ENCODE results near the gene C2CD4D. TPM values are rescaled to one million over a fixed set of nuclear protein-coding genes. Genes with fewer than 3 reads are reported as not detected.

C2CD4D gene
- total RNA-seq (2021) (not detected in 2 replicates), Bru-seq, nascent RNA (not detected), BruChase-seq, experiment 1, labeled RNA remaining after a 2-hour chase (not detected), BruChase-seq, experiment 2, labeled RNA remaining after a 6-hour chase (not detected)
- long read RNA-seq, result 0 reads

GRCh38 chr1:151839457-151840403, at the start of gene C2CD4D:
TSS of gene C2CD4D (minus strand) at chr1:151839820. CDS start at chr1:151838989, 831 bp downstream.
- BruUV-seq (replicated peaks), result no TSS peak
- Histone ChIP-seq H3K4me3 (ENCODE audit: low read depth, low read length, poor library complexity, severe bottlenecking) (peak within 1 kb of the TSS; percentile 40), H3K27me3 (replicated peaks; ENCODE audit: insufficient read depth, low read depth, low read length, poor library complexity) (peaks cover 53% of the 10 kb centered on the region), H3K27ac (ENCODE audit: low read depth, low read length, poor library complexity, severe bottlenecking) (no peak within 1 kb of the TSS), H3K4me1 (ENCODE audit: insufficient read depth, low read length, poor library complexity, severe bottlenecking) (peaks cover 10% of the 10 kb centered on the region), H3K36me3 (ENCODE audit: insufficient read depth, low read length, poor library complexity, severe bottlenecking) (no peaks in the 10 kb centered on the region), H3K9me3 (ENCODE audit: low read depth, low read length, poor library complexity, severe bottlenecking) (no peaks in the 10 kb centered on the region)
- no peak for TF ChIP-seq EZH2 (IDR thresholded peaks at IDR 0.05; ENCODE audit: borderline replicate concordance, low read depth, low read length, poor library complexity, severe bottlenecking)
- TF ChIP-seq, protein P1, sequence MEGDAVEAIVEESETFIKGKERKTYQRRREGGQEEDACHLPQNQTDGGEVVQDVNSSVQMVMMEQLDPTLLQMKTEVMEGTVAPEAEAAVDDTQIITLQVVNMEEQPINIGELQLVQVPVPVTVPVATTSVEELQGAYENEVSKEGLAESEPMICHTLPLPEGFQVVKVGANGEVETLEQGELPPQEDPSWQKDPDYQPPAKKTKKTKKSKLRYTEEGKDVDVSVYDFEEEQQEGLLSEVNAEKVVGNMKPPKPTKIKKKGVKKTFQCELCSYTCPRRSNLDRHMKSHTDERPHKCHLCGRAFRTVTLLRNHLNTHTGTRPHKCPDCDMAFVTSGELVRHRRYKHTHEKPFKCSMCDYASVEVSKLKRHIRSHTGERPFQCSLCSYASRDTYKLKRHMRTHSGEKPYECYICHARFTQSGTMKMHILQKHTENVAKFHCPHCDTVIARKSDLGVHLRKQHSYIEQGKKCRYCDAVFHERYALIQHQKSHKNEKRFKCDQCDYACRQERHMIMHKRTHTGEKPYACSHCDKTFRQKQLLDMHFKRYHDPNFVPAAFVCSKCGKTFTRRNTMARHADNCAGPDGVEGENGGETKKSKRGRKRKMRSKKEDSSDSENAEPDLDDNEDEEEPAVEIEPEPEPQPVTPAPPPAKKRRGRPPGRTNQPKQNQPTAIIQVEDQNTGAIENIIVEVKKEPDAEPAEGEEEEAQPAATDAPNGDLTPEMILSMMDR (conservative IDR thresholded peaks at IDR 0.05; ENCODE audit: low read depth, low read length), result no peak
- CTCF ChIA-PET, result no interaction called here
- intact Hi-C loops (cut with micrococcal nuclease; ENCODE audit: unreplicated experiment), result loop anchor here (5.0 kb wide), 1 partner anchor 307 kb away; no protein-coding TSS in a partner anchor
- DNase-seq (ENCODE audit: low spot score), result no peak
- POLR2A ChIA-PET (ENCODE audit: low non-redundant PET), result no interaction called here

- no peak overlapping the region for H3K4me3 ChIP-seq (ENCODE audit: low read depth, low read length, poor library complexity, severe bottlenecking)
- no peaks in the 10 kb centered on the region for H3K4me1 ChIP-seq (ENCODE audit: insufficient read depth, low read length, poor library complexity, severe bottlenecking)
- H3K27ac ChIP-seq (ENCODE audit: low read depth, low read length, poor library complexity, severe bottlenecking), result no peak overlapping the region
- ChIA-PET CTCF (interaction anchor here (1.2 to 1.6 kb wide), 2 partner anchors 53 to 113 kb away, joined by 3 to 6 read pairs; no protein-coding TSS in a partner anchor), POLR2A (ENCODE audit: low non-redundant PET) (no interaction called here)
- H3K9me3 ChIP-seq (ENCODE audit: low read depth, low read length, poor library complexity, severe bottlenecking), result no peaks in the 10 kb centered on the region
- H3K36me3 ChIP-seq (ENCODE audit: insufficient read depth, low read length, poor library complexity, severe bottlenecking), result no peaks in the 10 kb centered on the region
- intact Hi-C loops (cut with micrococcal nuclease; ENCODE audit: unreplicated experiment), result loop anchor here (1.0 kb wide), 1 partner anchor 112 kb away; no protein-coding TSS in a partner anchor
- H3K27me3 ChIP-seq (replicated peaks; ENCODE audit: insufficient read depth, low read depth, low read length, poor library complexity), result peaks cover 3% of the 10 kb centered on the region
- TF ChIP-seq EZH2 (IDR thresholded peaks at IDR 0.05; ENCODE audit: borderline replicate concordance, low read depth, low read length, poor library complexity, severe bottlenecking), result no peak
- TF ChIP-seq, protein P1 (conservative IDR thresholded peaks at IDR 0.05; ENCODE audit: low read depth, low read length), result peak; percentile 53
- BruUV-seq (replicated peaks), result no TSS peak
- no peak for DNase-seq (ENCODE audit: low spot score)
These were observed 49.5 kb upstream of the C2CD4D start for GRCh38 chr1:151888972-151889570.

DNA sequence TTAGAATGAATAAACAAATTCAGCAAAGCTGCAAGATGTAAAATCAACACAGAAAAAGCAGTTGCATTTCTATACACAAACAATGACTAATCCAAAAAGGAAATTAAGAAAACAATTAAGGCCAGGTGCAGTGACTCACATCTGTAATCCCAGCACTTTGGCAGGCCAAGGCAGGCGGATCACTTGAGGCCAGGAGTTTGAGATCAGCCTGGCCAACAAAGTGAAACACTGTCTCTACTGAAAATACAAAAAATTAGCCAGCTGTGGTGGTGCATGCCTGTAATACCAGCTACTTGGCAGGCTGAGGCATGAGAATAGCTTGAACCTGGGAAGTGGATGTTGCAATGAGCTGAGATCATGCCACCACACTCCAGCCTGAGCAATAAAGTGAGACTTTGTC, 47.4 kb upstream of the C2CD4D start:
- POLR2A ChIA-PET (ENCODE audit: low non-redundant PET), result no interaction called here
- Histone ChIP-seq H3K4me1 (ENCODE audit: insufficient read depth, low read length, poor library complexity, severe bottlenecking) (no peaks in the 10 kb centered on the region), H3K27me3 (replicated peaks; ENCODE audit: insufficient read depth, low read depth, low read length, poor library complexity) (peaks cover 3% of the 10 kb centered on the region), H3K9me3 (ENCODE audit: low read depth, low read length, poor library complexity, severe bottlenecking) (no peaks in the 10 kb centered on the region), H3K36me3 (ENCODE audit: insufficient read depth, low read length, poor library complexity, severe bottlenecking) (no peaks in the 10 kb centered on the region), H3K27ac (ENCODE audit: low read depth, low read length, poor library complexity, severe bottlenecking) (no peak overlapping the region), H3K4me3 (ENCODE audit: low read depth, low read length, poor library complexity, severe bottlenecking) (no peak overlapping the region)
- TF ChIP-seq EZH2 (IDR thresholded peaks at IDR 0.05; ENCODE audit: borderline replicate concordance, low read depth, low read length, poor library complexity, severe bottlenecking), result no peak
- TF ChIP-seq, protein P1 (conservative IDR thresholded peaks at IDR 0.05; ENCODE audit: low read depth, low read length), result no peak
- CTCF ChIA-PET, result interaction anchor here (1.5 kb wide), 1 partner anchor 115 kb away, joined by 4 read pairs; no protein-coding TSS in a partner anchor
- intact Hi-C loops (cut with micrococcal nuclease; ENCODE audit: unreplicated experiment), result no loop called here
- no peak for DNase-seq (ENCODE audit: low spot score)
- no TSS peak for BruUV-seq (replicated peaks)
